Ectodermal cell (in vitro differentiated cells): ENCODE results near the gene CLDN9.

ENCODE experiments used
- H3K27ac ChIP-seq: 2 replicates; pipeline ENCODE4 v1.7.0; 2013; ENCODE audit warnings: mild to moderate bottlenecking, low read depth, low read length; ENCODE audit not compliant: insufficient read depth, poor library complexity, severe bottlenecking
- H3K27me3 ChIP-seq: 2 replicates; pipeline ENCODE4 v1.7.0; 2013; ENCODE audit warnings: mild to moderate bottlenecking, low read length; ENCODE audit not compliant: insufficient read depth, control insufficient read depth, poor library complexity, severe bottlenecking
- H3K36me3 ChIP-seq: one replicate; pipeline ENCODE4 v1.7.0; 2013; ENCODE audit warnings: low read length; ENCODE audit not compliant: control insufficient read depth, insufficient read depth
- H3K4me1 ChIP-seq: one replicate; pipeline ENCODE4 v1.7.0; 2013; ENCODE audit warnings: low read length; ENCODE audit not compliant: control insufficient read depth, insufficient read depth
- H3K4me3 ChIP-seq: 2 replicates; pipeline ENCODE4 v1.7.0; 2013; ENCODE audit warnings: low read depth, low read length, control low read depth; ENCODE audit not compliant: insufficient read depth
- H3K9me3 ChIP-seq: 2 replicates; pipeline ENCODE4 v1.7.0; 2013; ENCODE audit warnings: mild to moderate bottlenecking, low read length, moderate library complexity; ENCODE audit not compliant: control insufficient read depth
- WGBS, 2 experiments: methylation state at CpG; one replicate each; pipeline ENCODE4 v1.1.7; 2013; ENCODE audit warnings: missing lambda C conversion rate in 2 of 2; 5-methylcytosine and 5-hydroxymethylcytosine counted together

The CLDN9 gene

DNA sequence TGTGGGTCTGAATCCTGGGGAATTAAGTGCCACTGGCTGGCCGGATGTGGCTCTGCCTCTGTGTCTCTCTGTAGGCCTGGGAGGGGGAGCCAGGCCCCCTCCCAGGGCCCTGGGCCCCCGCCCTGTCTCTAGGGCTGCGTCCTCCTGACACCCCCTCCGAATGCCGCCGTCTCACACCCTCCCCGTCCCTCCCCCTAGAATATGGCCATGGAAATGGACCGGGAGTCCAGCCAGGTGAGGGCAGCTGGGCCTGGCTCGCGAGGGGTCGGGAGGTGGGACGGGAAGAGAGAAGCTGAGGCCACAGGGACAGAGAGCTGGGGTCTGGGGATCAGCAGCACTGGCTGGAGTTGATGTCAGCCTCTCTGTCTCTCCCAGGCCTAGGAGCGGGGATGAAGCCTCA is 16.4 kb upstream of the CLDN9 start:
- no peaks in the 10 kb centered on the region for H3K36me3 ChIP-seq
- H3K9me3 ChIP-seq = no peaks in the 10 kb centered on the region
- H3K4me3 ChIP-seq = no peak overlapping the region
- H3K4me1 ChIP-seq = no peaks in the 10 kb centered on the region
- H3K27ac ChIP-seq = no peak overlapping the region
- no peaks in the 10 kb centered on the region for H3K27me3 ChIP-seq
- WGBS, 2 experiments = 83 to 91% methylated on average over 13 of the region's 13 CpGs

DNA sequence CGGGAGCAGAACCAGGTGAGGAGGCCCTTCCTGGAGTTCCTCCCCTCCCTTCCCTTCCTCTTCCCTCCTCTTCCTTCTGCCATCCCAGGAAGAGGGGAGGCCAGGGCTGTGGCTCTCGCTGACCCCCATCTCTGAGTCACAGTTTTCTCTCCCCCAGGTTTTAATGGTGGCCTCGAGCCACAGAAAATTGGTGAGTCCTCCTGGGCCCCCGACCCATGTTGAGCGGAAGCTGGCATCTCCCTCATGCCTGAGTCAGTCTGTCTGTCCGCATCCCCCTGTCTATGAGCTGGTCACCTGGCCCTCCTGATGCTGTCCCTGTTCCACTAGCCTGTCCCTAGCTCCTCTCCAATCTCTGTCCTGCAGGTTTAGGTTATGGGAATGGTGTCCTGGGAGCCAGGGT is 12.8 kb upstream of the CLDN9 start:
- H3K9me3 ChIP-seq = no peaks in the 10 kb centered on the region
- peaks cover 4% of the 10 kb centered on the region for H3K27me3 ChIP-seq
- H3K4me3 ChIP-seq = no peak overlapping the region
- H3K27ac ChIP-seq = no peak overlapping the region
- H3K36me3 ChIP-seq = no peaks in the 10 kb centered on the region
- WGBS, 2 experiments = 93% methylated on average over 6 of the region's 6 CpGs
- H3K4me1 ChIP-seq = peaks cover 3% of the 10 kb centered on the region

DNA sequence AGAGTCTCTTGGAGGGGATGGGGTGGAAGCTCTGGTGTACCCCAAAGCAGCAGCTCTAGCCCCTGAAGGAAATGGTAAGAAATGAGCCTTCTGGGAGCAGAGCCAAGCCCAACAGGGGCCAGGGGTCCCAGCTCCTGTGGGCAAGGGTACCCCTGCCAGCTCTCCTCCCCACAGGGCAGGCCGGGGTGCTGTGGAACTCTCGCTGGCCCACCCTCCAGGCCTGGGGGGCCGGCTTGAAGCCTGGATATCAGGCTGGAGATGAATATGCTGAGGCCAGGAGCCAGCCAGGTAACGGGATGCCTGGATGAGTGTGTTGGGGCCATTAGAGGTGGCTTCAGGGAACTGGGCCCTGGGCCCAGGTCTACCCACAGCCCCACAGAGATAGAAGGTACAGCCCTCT is 12.2 kb upstream of the CLDN9 start:
- WGBS, 2 experiments = 86 to 94% methylated on average over 4 of the region's 4 CpGs
- H3K4me1 ChIP-seq = peaks cover 4% of the 10 kb centered on the region

DNA sequence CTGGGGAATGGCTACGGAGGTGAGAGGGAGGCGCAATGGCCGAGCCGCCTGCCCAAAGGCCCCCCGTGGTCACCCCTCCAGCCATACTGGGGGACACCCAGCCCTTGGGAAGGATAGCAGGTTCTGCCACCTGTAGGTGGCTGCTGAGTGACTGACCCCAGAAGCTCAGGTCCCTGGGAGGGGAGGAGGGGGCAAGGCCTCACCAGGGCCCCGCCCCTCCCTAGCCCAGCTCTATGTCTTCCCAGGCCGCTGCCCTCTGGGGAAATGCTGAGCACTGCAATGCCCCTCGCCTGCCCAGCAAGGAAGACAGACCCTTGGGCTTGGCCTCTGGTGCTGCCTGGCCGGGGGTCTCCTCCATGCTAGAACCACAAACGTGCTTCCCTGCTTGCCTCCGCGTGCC is 11.4 kb upstream of the CLDN9 start:
- WGBS, 2 experiments = 75 to 76% methylated on average over 12 of the region's 12 CpGs
- Histone ChIP-seq H3K4me1 (peaks cover 4% of the 10 kb centered on the region), H3K9me3 (no peaks in the 10 kb centered on the region), H3K4me3 (no peak overlapping the region), H3K27me3 (peaks cover 17% of the 10 kb centered on the region), H3K27ac (no peak overlapping the region), H3K36me3 (no peaks in the 10 kb centered on the region)

More for the DNA sequence above, 12.2 kb upstream of the CLDN9 start:
- no peaks in the 10 kb centered on the region for H3K36me3 ChIP-seq
- H3K4me3 ChIP-seq = no peak overlapping the region
- no peak overlapping the region for H3K27ac ChIP-seq
- H3K9me3 ChIP-seq = no peaks in the 10 kb centered on the region
- peaks cover 10% of the 10 kb centered on the region for H3K27me3 ChIP-seq

DNA sequence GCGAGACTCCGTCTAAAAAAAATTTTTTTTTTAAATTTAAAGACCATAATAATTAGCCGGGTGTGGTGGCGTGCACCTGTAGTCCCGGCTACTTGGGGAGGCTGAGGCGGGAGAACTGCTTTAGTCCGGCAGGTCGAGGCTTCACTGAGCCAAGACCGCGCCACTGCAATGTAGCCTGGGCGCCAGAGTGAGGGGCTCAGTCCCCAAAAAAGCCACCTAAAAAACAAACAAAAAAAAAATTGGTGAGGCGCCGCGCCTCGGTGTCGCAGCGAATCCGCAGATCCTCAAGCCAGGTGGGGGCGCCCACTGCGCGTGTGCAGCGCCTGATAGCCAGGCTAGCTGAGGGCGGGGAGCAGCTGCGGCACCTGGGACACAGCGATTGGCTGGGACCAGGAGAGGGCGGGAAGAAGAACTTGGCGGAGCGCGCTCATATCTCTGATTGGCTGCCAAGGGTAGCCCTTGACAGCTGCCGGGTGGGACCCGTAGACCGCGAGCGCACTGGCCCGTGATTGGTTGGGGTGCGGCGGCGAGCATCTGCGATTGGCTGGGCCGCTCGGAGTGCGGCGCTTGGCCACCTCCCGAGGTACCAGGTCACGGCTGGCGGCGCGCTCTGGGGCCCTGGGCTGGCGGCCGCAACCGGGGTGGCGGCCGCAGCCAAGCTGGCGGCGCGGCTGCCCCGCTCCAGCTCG is 9.0 kb upstream of the CLDN9 start:
- Histone ChIP-seq H3K9me3 (no peaks in the 10 kb centered on the region), H3K36me3 (no peaks in the 10 kb centered on the region), H3K4me3 (no peak overlapping the region), H3K27me3 (peaks cover 41% of the 10 kb centered on the region), H3K4me1 (peaks cover 18% of the 10 kb centered on the region), H3K27ac (no peak overlapping the region)
- 10 to 11% methylated on average over 58 of the region's 58 CpGs for WGBS, 2 experiments

DNA sequence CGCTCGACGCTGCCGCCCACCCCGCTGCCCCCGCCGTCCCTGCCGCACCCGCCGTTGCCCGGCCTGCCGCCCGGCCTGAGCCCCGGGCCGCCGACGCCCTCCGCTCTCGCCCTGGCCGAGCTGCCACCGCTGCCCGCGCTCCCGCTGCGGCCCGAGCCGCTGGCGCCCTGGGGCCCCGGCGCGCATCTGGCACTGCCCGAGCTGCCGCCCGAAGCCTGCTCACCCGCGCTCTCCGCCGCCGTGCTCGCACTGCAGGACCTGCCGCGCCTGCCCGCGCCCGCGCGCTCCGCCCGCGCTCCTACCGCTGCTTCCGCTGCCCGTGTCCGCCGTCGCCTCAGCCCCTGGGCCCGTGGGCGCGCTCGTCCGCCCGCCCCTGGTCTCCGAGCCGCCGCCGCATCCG is 8.4 kb upstream of the CLDN9 start:
- H3K4me1 ChIP-seq = peaks cover 19% of the 10 kb centered on the region
- no peaks in the 10 kb centered on the region for H3K36me3 ChIP-seq
- H3K9me3 ChIP-seq = no peaks in the 10 kb centered on the region
- no peak overlapping the region for H3K27ac ChIP-seq
- peaks cover 44% of the 10 kb centered on the region for H3K27me3 ChIP-seq
- 0% methylated on average over 67 of the region's 67 CpGs for WGBS, 2 experiments
- H3K4me3 ChIP-seq = no peak overlapping the region

DNA sequence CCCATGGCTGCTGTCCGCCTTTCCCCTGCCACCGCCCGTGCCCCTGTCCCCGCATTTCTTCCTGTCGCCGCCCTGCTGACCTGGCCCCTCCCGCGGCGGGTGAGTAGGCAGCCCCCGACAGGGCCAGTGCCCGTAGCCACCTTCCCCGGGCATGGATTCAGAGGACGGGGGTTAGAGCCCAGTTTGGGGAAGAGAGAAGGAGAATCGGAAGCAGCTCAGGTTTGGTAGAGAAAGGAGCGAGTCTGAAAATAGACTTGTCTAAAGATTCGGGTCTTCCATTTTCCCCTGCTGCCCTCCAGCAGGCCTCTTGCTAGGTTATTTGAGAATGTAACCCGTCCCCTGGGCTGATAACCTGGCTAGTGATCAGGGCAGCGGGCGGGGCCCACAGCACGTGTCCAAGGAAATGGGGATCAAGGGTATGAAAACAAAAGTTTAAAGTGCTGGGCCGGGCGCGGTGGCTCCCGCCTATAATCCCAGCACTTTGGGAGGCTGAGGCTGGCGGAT is 7.9 kb upstream of the CLDN9 start:
- Histone ChIP-seq H3K4me3 (peak overlapping the region; percentile 10), H3K27ac (no peak overlapping the region), H3K4me1 (peaks cover 23% of the 10 kb centered on the region), H3K27me3 (peaks cover 44% of the 10 kb centered on the region), H3K9me3 (no peaks in the 10 kb centered on the region), H3K36me3 (no peaks in the 10 kb centered on the region)
- 3% methylated on average over 25 of the region's 25 CpGs for WGBS, 2 experiments

DNA sequence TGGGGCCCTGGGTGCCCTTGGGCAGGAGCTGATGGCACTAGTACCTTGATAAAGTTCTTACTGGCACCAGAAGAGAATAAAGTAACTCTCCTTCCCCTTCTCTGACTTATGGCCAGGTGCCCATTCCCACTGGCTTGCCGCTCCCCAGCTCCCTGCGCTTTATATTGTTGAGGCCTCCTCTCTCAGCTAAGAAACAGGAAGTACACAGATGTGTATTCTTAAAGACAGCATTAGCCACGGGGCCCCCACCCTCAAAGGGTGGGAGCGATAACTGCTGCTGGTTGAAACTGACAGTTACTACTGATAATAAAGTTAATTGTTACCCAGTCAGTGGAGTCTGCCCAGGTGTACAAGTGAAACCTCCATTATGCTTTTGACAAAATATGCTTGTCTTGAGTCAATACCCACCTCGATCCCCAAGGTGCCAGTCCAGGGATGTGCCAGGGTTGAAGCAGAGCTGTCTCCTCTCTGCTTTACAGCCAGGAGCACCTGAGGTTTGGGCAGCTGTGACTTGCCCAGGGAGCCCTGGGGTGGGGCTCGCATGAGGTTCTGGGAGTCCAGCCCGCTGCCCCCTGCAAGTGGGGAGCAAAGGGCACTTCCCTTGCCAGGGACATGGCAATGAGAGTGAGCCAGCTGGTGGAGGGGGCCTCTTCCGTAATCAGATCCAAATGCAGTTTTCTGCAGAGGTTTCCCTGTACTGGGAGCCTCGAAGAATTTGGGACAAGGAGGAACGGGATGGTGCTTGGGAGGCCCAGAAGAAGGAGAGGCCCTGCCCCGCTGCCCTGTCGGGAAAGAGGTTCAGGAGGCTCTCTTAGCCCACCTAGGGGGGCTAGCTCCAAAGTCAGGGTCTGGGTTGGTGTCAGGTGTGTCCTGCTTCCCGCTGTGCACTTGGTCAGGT is 5.4 kb upstream of the CLDN9 start:
- no peaks in the 10 kb centered on the region for H3K9me3 ChIP-seq
- no peak overlapping the region for H3K27ac ChIP-seq
- no peaks in the 10 kb centered on the region for H3K36me3 ChIP-seq
- no peak overlapping the region for H3K4me3 ChIP-seq
- 51 to 52% methylated on average over 13 of the region's 13 CpGs for WGBS, 2 experiments
- peaks cover 27% of the 10 kb centered on the region for H3K4me1 ChIP-seq
- H3K27me3 ChIP-seq = peaks cover 55% of the 10 kb centered on the region

DNA sequence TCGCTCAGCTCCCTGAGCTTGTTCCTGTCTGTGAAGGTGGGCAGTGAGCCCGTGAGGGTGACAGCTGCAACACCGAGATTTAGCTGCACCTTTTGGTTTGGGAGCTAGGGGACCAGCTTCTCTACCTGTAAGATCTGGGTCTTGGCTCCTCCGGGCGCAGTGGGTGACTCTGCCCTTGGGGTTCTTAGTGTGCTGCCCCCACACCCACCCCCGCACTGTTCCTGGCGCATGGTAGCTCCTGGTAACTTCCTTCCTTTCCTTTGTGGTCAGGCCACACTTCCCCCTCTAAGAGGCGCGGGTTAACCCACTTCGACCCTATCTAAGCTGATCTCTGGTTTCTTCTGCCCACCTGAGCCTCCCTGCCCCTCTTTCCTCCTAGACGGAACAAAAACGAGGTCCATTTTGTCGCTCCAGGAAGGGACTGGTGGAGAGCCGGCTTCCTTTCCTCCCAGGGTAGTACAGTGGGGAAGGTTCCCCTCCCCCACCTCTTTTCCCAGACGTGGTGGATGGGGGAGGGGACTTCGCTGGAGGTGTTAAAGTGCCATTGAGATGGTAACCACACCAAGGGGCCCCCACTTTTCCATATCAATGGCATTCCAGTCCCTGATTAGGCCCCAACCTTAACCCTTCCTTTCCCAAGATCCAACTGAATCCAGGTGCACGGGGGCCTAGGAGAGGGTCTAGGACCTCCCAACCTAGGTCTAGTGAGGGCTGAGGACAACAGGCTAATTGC is 4.6 kb upstream of the CLDN9 start:
- Histone ChIP-seq H3K27ac (no peak overlapping the region), H3K4me1 (peaks cover 27% of the 10 kb centered on the region), H3K9me3 (no peaks in the 10 kb centered on the region), H3K36me3 (no peaks in the 10 kb centered on the region), H3K27me3 (peaks cover 63% of the 10 kb centered on the region), H3K4me3 (no peak overlapping the region)
- WGBS, 2 experiments = 8% methylated on average over 15 to 17 of the region's 17 CpGs

DNA sequence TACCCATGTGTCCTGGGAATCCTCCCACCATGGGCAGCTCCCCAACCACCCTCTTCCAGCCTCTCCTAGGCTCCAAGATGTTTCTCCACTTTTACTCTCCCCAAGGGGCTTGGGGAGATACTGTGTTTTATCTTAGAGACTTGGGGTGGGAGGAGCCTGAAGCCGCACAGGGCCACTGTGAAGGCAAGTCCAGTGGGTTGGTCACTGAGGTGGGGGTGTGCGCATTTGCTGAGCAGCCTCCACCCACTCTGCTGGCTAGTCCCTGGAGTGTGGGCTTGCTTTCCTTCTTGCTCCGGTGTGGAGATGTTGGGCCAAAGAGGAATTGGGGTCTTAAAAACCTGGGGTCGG is 4.1 kb upstream of the CLDN9 start:
- no peak overlapping the region for H3K4me3 ChIP-seq
- no peaks in the 10 kb centered on the region for H3K36me3 ChIP-seq
- 36 to 39% methylated on average over 4 of the region's 4 CpGs for WGBS, 2 experiments
- H3K9me3 ChIP-seq = no peaks in the 10 kb centered on the region
- no peak overlapping the region for H3K27ac ChIP-seq
- H3K4me1 ChIP-seq = peaks cover 27% of the 10 kb centered on the region
- H3K27me3 ChIP-seq = peaks cover 68% of the 10 kb centered on the region
